ENCODE data around the gene HUNK. TPM values are rescaled to one million over a fixed set of nuclear protein-coding genes. Genes with fewer than 3 reads are reported as not detected.
"Not testable (repeated sequence)": the region's sequence is repeated elsewhere in the genome, so short reads cannot be mapped to it uniquely, and the experiment has no call there.

Gene HUNK
- total RNA-seq, 4 donors from 2014 or later = 0.42 to 3.2 (median 1.0) TPM

DNA sequence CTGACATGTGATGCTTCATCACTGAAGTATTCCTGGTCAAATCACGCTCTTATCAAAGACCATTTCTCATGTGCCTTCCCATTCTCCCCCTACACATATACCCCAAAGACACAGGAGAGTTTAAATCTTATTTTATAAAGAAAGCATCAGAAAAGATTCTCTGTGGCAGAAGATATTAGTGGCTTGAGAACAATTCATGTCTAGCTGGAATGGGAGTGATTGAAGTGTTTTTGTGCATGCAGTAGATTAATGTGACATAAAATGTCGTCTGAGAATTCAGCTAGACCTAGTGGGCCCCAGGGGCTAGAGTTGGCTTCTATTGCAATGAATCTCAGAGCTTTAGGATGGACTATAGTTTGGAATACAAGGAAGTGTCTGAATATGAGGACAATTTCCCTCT is 163.9 kb downstream of the HUNK start:
- no peak overlapping the region for H3K27ac ChIP-seq (replicated peaks in 1 of 4)
- no peak for DNase-seq (ENCODE audit: extremely low spot score)
- H3K4me1 ChIP-seq = no peaks in the 10 kb centered on the region
- H3K4me3 ChIP-seq = no peak overlapping the region
- H3K27me3 ChIP-seq = peaks cover 0 to 3% (median 0%) of the 10 kb centered on the region in 4 donors
- intact Hi-C loops (cut with DNase I) = no loop called here
- 88% methylated on average over 2 of the region's 2 CpGs for WGBS
- no peaks in the 10 kb centered on the region for H3K36me3 ChIP-seq
- no peaks in the 10 kb centered on the region for H3K9me3 ChIP-seq
- TF ChIP-seq POLR2A (IDR thresholded peaks at IDR 0.05; ENCODE audit: low read depth) (no peak), EP300 (IDR thresholded peaks at IDR 0.05) (no peak), POLR2AphosphoS5 (IDR thresholded peaks at IDR 0.05) (no peak)
- TF ChIP-seq, protein P1, sequence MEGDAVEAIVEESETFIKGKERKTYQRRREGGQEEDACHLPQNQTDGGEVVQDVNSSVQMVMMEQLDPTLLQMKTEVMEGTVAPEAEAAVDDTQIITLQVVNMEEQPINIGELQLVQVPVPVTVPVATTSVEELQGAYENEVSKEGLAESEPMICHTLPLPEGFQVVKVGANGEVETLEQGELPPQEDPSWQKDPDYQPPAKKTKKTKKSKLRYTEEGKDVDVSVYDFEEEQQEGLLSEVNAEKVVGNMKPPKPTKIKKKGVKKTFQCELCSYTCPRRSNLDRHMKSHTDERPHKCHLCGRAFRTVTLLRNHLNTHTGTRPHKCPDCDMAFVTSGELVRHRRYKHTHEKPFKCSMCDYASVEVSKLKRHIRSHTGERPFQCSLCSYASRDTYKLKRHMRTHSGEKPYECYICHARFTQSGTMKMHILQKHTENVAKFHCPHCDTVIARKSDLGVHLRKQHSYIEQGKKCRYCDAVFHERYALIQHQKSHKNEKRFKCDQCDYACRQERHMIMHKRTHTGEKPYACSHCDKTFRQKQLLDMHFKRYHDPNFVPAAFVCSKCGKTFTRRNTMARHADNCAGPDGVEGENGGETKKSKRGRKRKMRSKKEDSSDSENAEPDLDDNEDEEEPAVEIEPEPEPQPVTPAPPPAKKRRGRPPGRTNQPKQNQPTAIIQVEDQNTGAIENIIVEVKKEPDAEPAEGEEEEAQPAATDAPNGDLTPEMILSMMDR (IDR thresholded peaks at IDR 0.05) = no peak

GRCh38 chr21:32038751-32039150 is 165.9 kb downstream of the HUNK start:
- intact Hi-C loops (cut with DNase I) = not testable (repeated sequence)

DNA sequence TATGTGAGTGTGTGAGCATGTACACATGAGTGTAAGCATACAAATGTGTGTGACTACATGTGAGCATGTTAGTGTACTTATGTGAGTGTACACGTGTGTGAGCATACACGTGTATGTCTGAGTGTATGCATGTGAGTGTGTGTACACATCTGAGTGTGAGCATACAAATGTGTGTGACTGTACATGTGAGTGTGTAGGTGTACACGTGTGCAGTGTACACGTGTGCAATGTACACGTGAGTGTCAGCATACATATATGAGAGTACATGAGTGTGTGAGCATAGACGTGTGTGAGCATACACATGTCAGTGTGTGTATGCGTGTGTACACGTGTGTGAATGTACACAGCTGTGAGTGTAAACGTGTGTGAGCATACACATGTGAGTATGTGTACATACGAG is 170.6 kb downstream of the HUNK start:
- Histone ChIP-seq H3K27me3 (no peaks in the 10 kb centered on the region), H3K4me1 (no peaks in the 10 kb centered on the region), H3K9me3 (no peaks in the 10 kb centered on the region), H3K4me3 (no peak overlapping the region), H3K27ac (replicated peaks in 1 of 4) (no peak overlapping the region), H3K36me3 (no peaks in the 10 kb centered on the region)
- DNase-seq (ENCODE audit: extremely low spot score) = no peak
- intact Hi-C loops (cut with DNase I) = no loop called here
- 91% methylated on average over 10 of the region's 10 CpGs for WGBS
- TF ChIP-seq POLR2A (IDR thresholded peaks at IDR 0.05; ENCODE audit: low read depth) (no peak), EP300 (IDR thresholded peaks at IDR 0.05) (no peak), POLR2AphosphoS5 (IDR thresholded peaks at IDR 0.05) (no peak)
- TF ChIP-seq, protein P1 (IDR thresholded peaks at IDR 0.05) = no peak

More at GRCh38 chr21:32038751-32039150, 165.9 kb downstream of the HUNK start:
- H3K36me3 ChIP-seq; H3K27ac ChIP-seq (replicated peaks in 1 of 4); H3K27me3 ChIP-seq; H3K9me3 ChIP-seq; H3K4me1 ChIP-seq; DNase-seq (ENCODE audit: extremely low spot score); H3K4me3 ChIP-seq: not testable (repeated sequence)
- WGBS = 84% methylated on average over 4 of the region's 4 CpGs

GRCh38 chr21:32044205-32045180 is 171.7 kb downstream of the HUNK start:
- H3K4me1 ChIP-seq = no peaks in the 10 kb centered on the region

GRCh38 chr21:32046191-32046590 is 173.4 kb downstream of the HUNK start:
- no peaks in the 10 kb centered on the region for H3K36me3 ChIP-seq
- 79% methylated on average over 5 of the region's 5 CpGs for WGBS
- intact Hi-C loops (cut with DNase I) = no loop called here
- H3K27ac ChIP-seq (replicated peaks in 1 of 4) = no peak overlapping the region
- no peak overlapping the region for H3K4me3 ChIP-seq
- no peak for TF ChIP-seq EP300 (IDR thresholded peaks at IDR 0.05)
- no peak for TF ChIP-seq POLR2A (IDR thresholded peaks at IDR 0.05; ENCODE audit: low read depth)
- TF ChIP-seq, protein P1 (IDR thresholded peaks at IDR 0.05) = no peak
- no peak for TF ChIP-seq POLR2AphosphoS5 (IDR thresholded peaks at IDR 0.05)
- peaks cover 0 to 2% (median under 1%) of the 10 kb centered on the region in 4 donors for H3K9me3 ChIP-seq
- H3K27me3 ChIP-seq = no peaks in the 10 kb centered on the region
- no peak for DNase-seq (ENCODE audit: extremely low spot score)
- no peaks in the 10 kb centered on the region for H3K4me1 ChIP-seq

More at GRCh38 chr21:32044205-32045180, 171.7 kb downstream of the HUNK start:
- Histone ChIP-seq H3K27me3 (no peaks in the 10 kb centered on the region), H3K4me3 (no peak overlapping the region), H3K36me3 (no peaks in the 10 kb centered on the region), H3K9me3 (no peaks in the 10 kb centered on the region), H3K27ac (replicated peaks in 1 of 4) (no peak overlapping the region)
- intact Hi-C loops (cut with DNase I) = no loop called here
- WGBS = 76% methylated on average over 25 of the region's 25 CpGs
- no peak for DNase-seq (ENCODE audit: extremely low spot score)
- TF ChIP-seq POLR2A (IDR thresholded peaks at IDR 0.05; ENCODE audit: low read depth) (no peak), EP300 (IDR thresholded peaks at IDR 0.05) (no peak), POLR2AphosphoS5 (IDR thresholded peaks at IDR 0.05) (no peak)
- TF ChIP-seq, protein P1 (IDR thresholded peaks at IDR 0.05) = no peak
